DOHH2 (cell line): ENCODE results near the gene FAM118B.

Experiments
- CTCF ChIP-seq: fragments of 200-600 bp; sonication (generic); IDR thresholded peaks from one replicate; pipeline ENCODE4 v1.5.1; 2014; ENCODE audit warnings: antibody characterized with exemption, mild to moderate bottlenecking, low read depth, low read length; ENCODE audit not compliant: poor library complexity, severe bottlenecking
- EZH2phosphoT487 ChIP-seq: fragments of 200-600 bp; sonication (generic); IDR thresholded peaks from 2 replicates; pipeline ENCODE4 v1.6.1; 2017; ENCODE audit warnings: borderline replicate concordance, mild to moderate bottlenecking, antibody characterized with exemption, low read length, moderate library complexity, mixed read lengths

- TF ChIP-seq CTCF (no peak), EZH2phosphoT487 (no peak)
These were observed 12.9 kb upstream of the FAM118B start for GRCh38 chr11:126198648-126199047.
